ENCODE measurements around the gene ZC2HC1C. TPM values are rescaled to one million over a fixed set of nuclear protein-coding genes. Genes with fewer than 3 reads are reported as not detected.

ZC2HC1C gene
- total RNA-seq, 1 experiment from 2014 or later, result 5.2 TPM

DNA sequence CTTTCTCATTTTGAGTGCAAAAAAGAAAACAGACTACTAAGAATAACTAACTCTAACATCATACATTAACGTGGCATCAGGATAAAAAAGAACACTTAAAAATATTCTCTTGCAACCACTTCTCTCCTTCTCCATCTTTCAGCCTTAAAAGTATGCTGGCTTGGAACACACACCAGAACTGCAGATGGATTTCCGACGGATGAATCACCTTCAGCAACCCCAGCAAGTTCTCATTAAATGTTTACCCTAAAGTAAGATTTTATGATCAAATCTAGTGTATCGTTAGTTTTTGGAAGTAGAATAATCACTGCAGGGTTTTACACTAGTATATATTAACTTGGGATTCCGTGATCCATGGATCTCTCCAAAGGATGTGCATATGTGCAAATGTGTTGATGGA is 56.2 kb downstream of the ZC2HC1C start:
- in situ Hi-C loops (cut with HindIII; ENCODE audit: low pct_unique_long_range_greater_than_20kb, low sequenced_read_pairs) (no loop called here), intact Hi-C loops (cut with micrococcal nuclease; ENCODE audit: unreplicated experiment) (no loop called here)
- Histone ChIP-seq H3K27ac (ENCODE audit: low read length) (peak overlapping the region; percentile 89), H3K36me3 (ENCODE audit: control insufficient read depth, insufficient read depth, low read length) (peaks cover 11% of the 10 kb centered on the region; the same call in 1 of the 2 replicates), H3K9me3 (ENCODE audit: control insufficient read depth, insufficient read depth, low read depth, low read length) (no peaks in the 10 kb centered on the region), H3K4me1 (ENCODE audit: control insufficient read depth, insufficient read depth, low read length) (peaks cover 23% of the 10 kb centered on the region; the same call in 1 of the 2 replicates), H3K27me3 (ENCODE audit: control insufficient read depth, insufficient read depth, low read length) (no peaks in the 10 kb centered on the region), H3K4me3 (ENCODE audit: low read depth in 2 of 2, low read length in 2 of 2) (peak overlapping the region; percentile 67 to 71)
- no TSS peak for BruUV-seq (replicated peaks)
- ChIA-PET POLR2A (interaction anchor here (0.7 to 1.4 kb wide), 2 partner anchors 167 to 517 kb away, joined by 3 read pairs; no protein-coding TSS in a partner anchor), CTCF (no interaction called here)
- DNase-seq (ENCODE audit: low read depth, low spot score), result no peak
- TF ChIP-seq REST (IDR thresholded peaks at IDR 0.05; ENCODE audit: insufficient read depth in 1 of 2, low read depth in 2 of 2, low read length in 1 of 2) (no peak), POLR2AphosphoS5 (IDR thresholded peaks at IDR 0.05; ENCODE audit: low read depth, low read length) (no peak), SIN3A (IDR thresholded peaks at IDR 0.05; ENCODE audit: borderline replicate concordance, insufficient read depth, low read depth, low read length) (no peak), CTCF (IDR thresholded peaks at IDR 0.05) (no peak), TCF7L2 (IDR thresholded peaks at IDR 0.05; ENCODE audit: low read depth, low read length) (no peak)
- ATAC-seq, result no peak

DNA sequence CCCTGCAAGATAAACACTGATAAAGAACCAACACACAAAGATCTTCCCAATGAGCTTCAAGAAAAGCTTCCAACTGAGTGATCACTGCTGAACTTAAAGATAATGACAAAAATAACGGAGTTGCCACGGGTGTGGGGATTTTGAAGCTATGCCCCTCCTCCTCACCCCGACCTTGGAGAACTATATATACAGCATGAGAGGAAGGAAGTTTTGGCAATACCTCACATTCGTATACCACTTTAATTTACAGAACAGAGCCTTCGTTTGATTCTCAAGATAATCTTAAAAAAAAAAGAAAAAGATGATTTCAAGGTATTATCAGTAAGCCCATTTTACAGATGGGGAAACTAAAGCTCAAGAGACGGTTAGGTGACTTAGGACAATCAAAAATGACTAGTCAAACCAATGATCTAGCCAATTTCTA is 56.7 kb downstream of the ZC2HC1C start:
- H3K36me3 ChIP-seq (ENCODE audit: control insufficient read depth, insufficient read depth, low read length), result peaks cover 11% of the 10 kb centered on the region; the same call in 1 of the 2 replicates
- BruUV-seq (replicated peaks), result no TSS peak
- no peak for TF ChIP-seq CTCF (IDR thresholded peaks at IDR 0.05)
- TF ChIP-seq TCF7L2 (IDR thresholded peaks at IDR 0.05; ENCODE audit: low read depth, low read length), result no peak
- TF ChIP-seq POLR2AphosphoS5 (IDR thresholded peaks at IDR 0.05; ENCODE audit: low read depth, low read length), result no peak
- TF ChIP-seq REST (IDR thresholded peaks at IDR 0.05; ENCODE audit: insufficient read depth in 1 of 2, low read depth in 2 of 2, low read length in 1 of 2), result no peak
- intact Hi-C loops (cut with micrococcal nuclease; ENCODE audit: unreplicated experiment) (no loop called here), in situ Hi-C loops (cut with HindIII; ENCODE audit: low pct_unique_long_range_greater_than_20kb, low sequenced_read_pairs) (no loop called here)
- H3K27me3 ChIP-seq (ENCODE audit: control insufficient read depth, insufficient read depth, low read length), result no peaks in the 10 kb centered on the region
- ChIA-PET POLR2A (interaction anchor here (0.7 to 1.4 kb wide), 2 partner anchors 166 to 517 kb away, joined by 3 read pairs; no protein-coding TSS in a partner anchor), CTCF (no interaction called here)
- H3K4me3 ChIP-seq (ENCODE audit: low read depth in 2 of 2, low read length in 2 of 2), result peak overlapping the region; percentile 67 to 71
- no peak for ATAC-seq
- peak overlapping the region; percentile 89 for H3K27ac ChIP-seq (ENCODE audit: low read length)
- no peak for DNase-seq (ENCODE audit: low read depth, low spot score)
- peaks cover 22% of the 10 kb centered on the region; the same call in 1 of the 2 replicates for H3K4me1 ChIP-seq (ENCODE audit: control insufficient read depth, insufficient read depth, low read length)
- no peaks in the 10 kb centered on the region for H3K9me3 ChIP-seq (ENCODE audit: control insufficient read depth, insufficient read depth, low read depth, low read length)

Measured in Panc1 (cell line).